Breast epithelium (tissue), 3 donors: ENCODE data around the gene CBARP.

Experiments
- CTCF ChIP-seq, 3 donors: fragments of 450-650 bp; IDR thresholded peaks; one replicate each; pipeline ENCODE4 v1.5.1; 2016 to 2017; ENCODE audit warnings: antibody characterized with exemption in 3 of 3, mild to moderate bottlenecking in 3 of 3, moderate library complexity in 3 of 3
- POLR2A ChIP-seq: fragments of 450-650 bp; IDR thresholded peaks from one replicate; pipeline ENCODE4 v1.6.1; 2016; ENCODE audit warnings: antibody characterized with exemption, mild to moderate bottlenecking, moderate library complexity

- TF ChIP-seq CTCF (IDR thresholded peaks at IDR 0.05) (no peak), POLR2A (no peak)
These were observed 32.5 kb upstream of the CBARP start for GRCh38 chr19:1270213-1270853.
